Thyroid gland (tissue), 4 donors: Measurements from ENCODE around the gene B4GALT3.

ENCODE experiments used
- POLR2A ChIP-seq, 2 donors: fragments of 450-650 bp; IDR thresholded peaks; one replicate each; pipeline ENCODE4 v1.6.1; 2017; ENCODE audit warnings: antibody characterized with exemption in 2 of 2, mild to moderate bottlenecking in 2 of 2, moderate library complexity in 1 of 2
- TF ChIP-seq, protein P1 (sequence below), 6 experiments: fragments of 200-600 bp in 3 of 6; fragments of 450-650 bp in 3 of 6; sonication (generic) in 3 of 6; IDR thresholded peaks; one replicate each; pipeline ENCODE4 v1.5.1; 2016 to 2019; ENCODE audit warnings: antibody characterized with exemption in 6 of 6, mild to moderate bottlenecking in 2 of 6, inconsistent platforms in 1 of 6, moderate library complexity in 1 of 6

DNA sequence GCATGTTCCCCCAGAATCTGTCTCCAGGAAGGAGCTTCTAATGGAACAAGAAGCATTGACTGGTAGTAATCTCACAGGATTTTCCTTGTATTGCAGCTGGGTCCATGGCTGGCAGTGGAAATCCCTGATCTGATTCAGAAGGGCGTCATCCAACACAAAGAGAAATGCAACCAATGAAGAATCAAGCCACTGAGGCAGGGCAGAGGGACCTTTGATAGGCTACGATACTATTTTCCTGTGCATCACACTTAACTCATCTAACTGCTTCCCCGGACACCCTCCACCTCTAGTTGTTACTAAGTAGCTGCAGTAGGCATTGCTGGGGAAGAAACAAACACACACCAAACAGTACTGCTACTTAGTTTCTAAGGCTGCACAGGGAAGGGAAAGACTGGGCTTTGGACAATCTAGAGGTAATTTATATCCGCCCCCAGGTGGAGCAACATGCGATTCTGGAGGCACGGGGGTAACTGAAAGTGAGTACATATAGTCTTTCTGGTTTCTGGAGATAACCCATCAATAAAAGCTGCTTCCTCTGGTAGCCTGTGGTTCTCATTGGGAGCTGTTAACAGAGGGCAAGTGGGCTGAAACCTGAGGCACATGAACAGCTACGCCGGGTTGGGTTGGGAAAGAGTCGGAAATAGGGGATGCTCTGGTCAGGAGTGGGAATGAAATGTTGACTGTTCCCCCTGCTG lies 18.8 kb downstream of the B4GALT3 start:
- TF ChIP-seq, protein P1, sequence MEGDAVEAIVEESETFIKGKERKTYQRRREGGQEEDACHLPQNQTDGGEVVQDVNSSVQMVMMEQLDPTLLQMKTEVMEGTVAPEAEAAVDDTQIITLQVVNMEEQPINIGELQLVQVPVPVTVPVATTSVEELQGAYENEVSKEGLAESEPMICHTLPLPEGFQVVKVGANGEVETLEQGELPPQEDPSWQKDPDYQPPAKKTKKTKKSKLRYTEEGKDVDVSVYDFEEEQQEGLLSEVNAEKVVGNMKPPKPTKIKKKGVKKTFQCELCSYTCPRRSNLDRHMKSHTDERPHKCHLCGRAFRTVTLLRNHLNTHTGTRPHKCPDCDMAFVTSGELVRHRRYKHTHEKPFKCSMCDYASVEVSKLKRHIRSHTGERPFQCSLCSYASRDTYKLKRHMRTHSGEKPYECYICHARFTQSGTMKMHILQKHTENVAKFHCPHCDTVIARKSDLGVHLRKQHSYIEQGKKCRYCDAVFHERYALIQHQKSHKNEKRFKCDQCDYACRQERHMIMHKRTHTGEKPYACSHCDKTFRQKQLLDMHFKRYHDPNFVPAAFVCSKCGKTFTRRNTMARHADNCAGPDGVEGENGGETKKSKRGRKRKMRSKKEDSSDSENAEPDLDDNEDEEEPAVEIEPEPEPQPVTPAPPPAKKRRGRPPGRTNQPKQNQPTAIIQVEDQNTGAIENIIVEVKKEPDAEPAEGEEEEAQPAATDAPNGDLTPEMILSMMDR (IDR thresholded peaks at IDR 0.05): no peak
- TF ChIP-seq POLR2A (IDR thresholded peaks at IDR 0.05): no peak
